Esophagus muscularis mucosa (tissue), 4 donors: ENCODE results near the gene ZFP82. TPM values are rescaled to one million over a fixed set of nuclear protein-coding genes. Genes with fewer than 3 reads are reported as not detected.

Source experiments
- DNase-seq: peaks from one replicate; pipeline ENCODE4 v3.0.0-alpha.2; 2017; ENCODE audit errors: extremely low spot score
- H3K27ac ChIP-seq, 4 donors: fragments of 200-600 bp; sonication (generic); replicated peaks in 1 of 4; 1 replicate in 3 of 4; 2 replicates in 1 of 4; pipeline ENCODE4 v1.5.1; 2016 to 2019; ENCODE audit warnings: mild to moderate bottlenecking in 1 of 4
- H3K27me3 ChIP-seq, 4 donors: fragments of 200-600 bp; sonication (generic); one replicate each; pipeline versions ENCODE4 v1.5.1 to v1.6.0; 2016 to 2019
- H3K36me3 ChIP-seq, 4 donors: fragments of 200-600 bp; sonication (generic); one replicate each; pipeline ENCODE4 v1.5.1; 2016 to 2019
- H3K4me1 ChIP-seq, 4 donors: fragments of 200-600 bp; sonication (generic); one replicate each; pipeline ENCODE4 v1.5.1; 2016 to 2019
- H3K4me3 ChIP-seq, 4 donors: fragments of 200-600 bp; sonication (generic); 1 replicate in 2 of 4; 2 replicates in 2 of 4; pipeline ENCODE4 v1.5.1; 2016 to 2019; ENCODE audit warnings: mild to moderate bottlenecking in 4 of 4, moderate library complexity in 1 of 4
- H3K9me3 ChIP-seq, 4 donors: fragments of 200-600 bp; sonication (generic); 1 replicate in 3 of 4; 2 replicates in 1 of 4; pipeline ENCODE4 v1.5.1; 2016 to 2019
- CTCF ChIP-seq, 3 experiments: fragments of 200-600 bp in 2 of 3; fragments of 450-650 bp in 1 of 3; sonication (generic) in 2 of 3; IDR thresholded peaks; one replicate each; pipeline ENCODE4 v1.5.1; 2017 to 2019; ENCODE audit warnings: antibody characterized with exemption in 3 of 3, mild to moderate bottlenecking in 2 of 3, moderate library complexity in 1 of 3
- EP300 ChIP-seq: sonication (generic); formaldehyde crosslinking; IDR thresholded peaks from one replicate; pipeline ENCODE4 v1.6.1; 2017; ENCODE audit warnings: antibody characterized with exemption
- POLR2A ChIP-seq: fragments of 450-650 bp; IDR thresholded peaks from one replicate; pipeline ENCODE4 v1.6.1; 2017; ENCODE audit warnings: antibody characterized with exemption, moderate library complexity, mild to moderate bottlenecking, low read depth
- POLR2AphosphoS5 ChIP-seq, 2 donors: sonication (generic); formaldehyde crosslinking; IDR thresholded peaks; one replicate each; pipeline ENCODE4 v1.6.1; 2017; ENCODE audit warnings: antibody characterized with exemption in 2 of 2
- WGBS: methylation state at CpG from one replicate; pipeline ENCODE4 v1.1.5; 2018; 5-methylcytosine and 5-hydroxymethylcytosine counted together
- intact Hi-C: fragments of 100-400 bp; cut with DNase I; formaldehyde crosslinking; loops from one replicate; pipeline ENCODE4 v1.15.1; 2023
- total RNA-seq, 4 donors: library from RNA; depleted of rRNA; stranded (reverse); fragments of >200 nt; gene quantifications; one replicate each; pipeline versions ENCODE4 v1.1.0 to v1.2.1, GENCODE V29; 2016

The ZFP82 gene
- total RNA-seq, 4 donors from 2014 or later, result 3.5 to 6.0 (median 5.8) TPM

GRCh38 chr19:36417752-36418286 lies 625 bp downstream of the ZFP82 start:
- Histone ChIP-seq H3K4me3 (peak overlapping the region; percentile 77 to 88 (median 80)), H3K36me3 (peaks cover 0 to 8% (median 0%) of the 10 kb centered on the region in 4 donors), H3K27me3 (peaks cover 0 to 8% (median 0%) of the 10 kb centered on the region in 4 donors), H3K4me1 (peaks cover 16 to 41% (median 25%) of the 10 kb centered on the region in 4 donors), H3K9me3 (no peaks in the 10 kb centered on the region), H3K27ac (peak overlapping the region; percentile 90 to 93 (median 92))
- WGBS, result 1% methylated on average over 10 of the region's 25 CpGs
- no peak for DNase-seq
- intact Hi-C loops, result no loop called here
- TF ChIP-seq EP300 (no peak), CTCF (IDR thresholded peaks at IDR 0.05) (no peak), POLR2AphosphoS5 (IDR thresholded peaks at IDR 0.05) (no peak), POLR2A (no peak)

GRCh38 chr19:36409841-36410240 lies 8.6 kb downstream of the ZFP82 start:
- Histone ChIP-seq H3K4me3 (no peak overlapping the region), H3K4me1 (no peaks in the 10 kb centered on the region), H3K27me3 (no peaks in the 10 kb centered on the region), H3K9me3 (no peaks in the 10 kb centered on the region), H3K36me3 (peaks cover 38 to 58% (median 49%) of the 10 kb centered on the region in 4 donors), H3K27ac (no peak overlapping the region)
- WGBS, result 97% methylated on average over 5 of the region's 5 CpGs
- intact Hi-C loops, result no loop called here
- TF ChIP-seq CTCF (IDR thresholded peaks at IDR 0.05), result no peak
- no peak for TF ChIP-seq POLR2AphosphoS5 (IDR thresholded peaks at IDR 0.05)
- TF ChIP-seq POLR2A, result no peak
- no peak for TF ChIP-seq EP300
- DNase-seq, result no peak

- 94% methylated on average over 3 of the region's 3 CpGs for WGBS
- DNase-seq, result no peak
- H3K4me3 ChIP-seq, result no peak overlapping the region
- H3K9me3 ChIP-seq, result no peaks in the 10 kb centered on the region
- TF ChIP-seq CTCF (IDR thresholded peaks at IDR 0.05) (no peak), POLR2A (no peak), POLR2AphosphoS5 (IDR thresholded peaks at IDR 0.05) (no peak), EP300 (no peak)
- H3K27me3 ChIP-seq, result no peaks in the 10 kb centered on the region
- intact Hi-C loops, result no loop called here
- H3K27ac ChIP-seq, result no peak overlapping the region
- H3K4me1 ChIP-seq, result no peaks in the 10 kb centered on the region
- H3K36me3 ChIP-seq, result peaks cover 47 to 74% (median 65%) of the 10 kb centered on the region in 4 donors
These were observed 10.3 kb downstream of the ZFP82 start for GRCh38 chr19:36408101-36408500.

DNA sequence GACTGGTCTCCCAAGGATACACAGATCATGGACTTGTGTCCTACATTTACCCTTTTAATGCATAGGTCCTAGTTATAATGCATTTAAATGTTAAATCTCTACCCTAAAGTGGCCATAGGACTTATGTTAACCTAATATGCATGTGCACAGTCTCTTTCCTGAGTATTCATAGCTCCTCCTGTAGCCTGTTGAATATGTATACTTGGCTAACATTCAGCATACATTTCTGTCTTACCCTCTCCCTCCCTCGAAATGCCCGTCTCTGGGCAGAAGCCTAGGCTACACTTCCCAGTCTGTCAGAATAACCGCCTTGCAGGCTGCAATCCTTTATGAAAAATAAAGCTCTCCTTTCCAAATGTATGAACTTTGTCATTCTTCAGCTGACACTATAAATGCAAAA lies 13.9 kb downstream of the ZFP82 start:
- intact Hi-C loops, result no loop called here
- H3K27ac ChIP-seq, result no peak overlapping the region
- no peaks in the 10 kb centered on the region for H3K4me1 ChIP-seq
- no peak overlapping the region for H3K4me3 ChIP-seq
- DNase-seq, result no peak
- 97% methylated on average over 3 of the region's 3 CpGs for WGBS
- TF ChIP-seq CTCF (IDR thresholded peaks at IDR 0.05), result no peak
- no peak for TF ChIP-seq POLR2AphosphoS5 (IDR thresholded peaks at IDR 0.05)
- no peak for TF ChIP-seq EP300
- no peak for TF ChIP-seq POLR2A
- H3K36me3 ChIP-seq, result peaks cover 60 to 99% (median 86%) of the 10 kb centered on the region in 4 donors
- peaks cover 0 to 2% (median 0%) of the 10 kb centered on the region in 4 donors for H3K9me3 ChIP-seq
- H3K27me3 ChIP-seq, result no peaks in the 10 kb centered on the region

DNA sequence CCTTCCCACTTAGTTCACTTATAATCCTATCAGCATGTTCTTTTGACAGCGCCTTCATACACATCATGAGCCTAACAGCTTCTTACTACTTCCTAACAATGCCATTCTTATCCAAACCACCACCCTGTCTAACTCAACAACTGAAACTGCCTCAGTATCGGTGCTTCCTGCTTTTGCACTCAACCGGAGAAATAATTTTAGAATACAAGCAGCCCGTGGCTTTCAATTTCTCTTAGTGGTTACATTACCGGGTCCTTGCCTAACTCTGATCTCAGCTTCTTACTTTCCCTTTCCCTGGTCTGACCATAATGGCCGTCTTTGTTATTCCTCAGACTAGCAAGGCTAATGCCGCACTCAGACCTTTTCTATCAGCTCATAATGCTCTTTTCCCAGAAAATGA lies 17.0 kb downstream of the ZFP82 start:
- no peak overlapping the region for H3K27ac ChIP-seq
- H3K36me3 ChIP-seq, result peaks cover 54 to 100% (median 87%) of the 10 kb centered on the region in 4 donors
- no peak for DNase-seq
- H3K9me3 ChIP-seq, result peaks cover 0 to 10% (median 4%) of the 10 kb centered on the region in 4 donors
- TF ChIP-seq POLR2A (no peak), POLR2AphosphoS5 (IDR thresholded peaks at IDR 0.05) (no peak), EP300 (no peak), CTCF (IDR thresholded peaks at IDR 0.05) (no peak)
- no peaks in the 10 kb centered on the region for H3K27me3 ChIP-seq
- WGBS, result 94% methylated on average over 7 of the region's 7 CpGs
- intact Hi-C loops, result no loop called here
- H3K4me3 ChIP-seq, result no peak overlapping the region
- H3K4me1 ChIP-seq, result no peaks in the 10 kb centered on the region
